HepG2 (cell line): Measurements from ENCODE around the gene DPH2. TPM values are rescaled to one million over a fixed set of nuclear protein-coding genes. Genes with fewer than 3 reads are reported as not detected.

ENCODE experiments used
- AGO2 ChIP-seq: fragments of 200-400 bp; formaldehyde crosslinking; optimal IDR thresholded peaks from 2 replicates; pipeline ENCODE3; 2017; ENCODE audit warnings: mild to moderate bottlenecking, low read depth, low read length, moderate library complexity
- BCL6 ChIP-seq: IDR thresholded peaks from 2 replicates; pipeline ENCODE4 v1.6.1; 2016; ENCODE audit warnings: missing genetic modification reagents, missing compliant biosample characterization
- FOXJ3 ChIP-seq: sonication (generic); formaldehyde crosslinking; IDR thresholded peaks from 2 replicates; pipeline ENCODE4 v1.4.0; 2020; ENCODE audit warnings: missing genetic modification reagents, mild to moderate bottlenecking, borderline replicate concordance
- GFI1 ChIP-seq: sonication (generic); formaldehyde crosslinking; IDR thresholded peaks from 2 replicates; pipeline ENCODE4 v1.5.0; 2020; ENCODE audit warnings: missing genetic modification reagents, mild to moderate bottlenecking, borderline replicate concordance
- HOXA3 ChIP-seq: sonication (generic); formaldehyde crosslinking; IDR thresholded peaks from 2 replicates; pipeline ENCODE4 v1.5.0; 2020; ENCODE audit warnings: missing genetic modification reagents
- PPARG ChIP-seq: conservative IDR thresholded peaks from 2 replicates; pipeline ENCODE4 v1.6.1; 2016; ENCODE audit warnings: missing biosample characterization, missing genetic modification reagents
- PRDM10 ChIP-seq: sonication (generic); formaldehyde crosslinking; IDR thresholded peaks from 2 replicates; pipeline ENCODE4 v1.4.0; 2020; ENCODE audit warnings: low read depth, missing genetic modification reagents
- SALL1 ChIP-seq: sonication (generic); formaldehyde crosslinking; IDR thresholded peaks from 2 replicates; pipeline ENCODE4 v1.8.0; 2022; ENCODE audit warnings: mild to moderate bottlenecking, missing genetic modification reagents
- SMAD1 ChIP-seq: sonication (generic); formaldehyde crosslinking; IDR thresholded peaks from 2 replicates; pipeline ENCODE4 v1.4.0; 2020; ENCODE audit warnings: missing genetic modification reagents, low read depth, mild to moderate bottlenecking, borderline replicate concordance
- THAP7 ChIP-seq: sonication (generic); formaldehyde crosslinking; IDR thresholded peaks from 2 replicates; pipeline ENCODE4 v1.8.1; 2023; ENCODE audit warnings: mild to moderate bottlenecking, missing genetic modification reagents
- THRA ChIP-seq: sonication (generic); formaldehyde crosslinking; IDR thresholded peaks from 2 replicates; pipeline ENCODE4 v1.4.0; 2020; ENCODE audit warnings: missing genetic modification reagents, borderline replicate concordance
- ZFX ChIP-seq: sonication (generic); formaldehyde crosslinking; IDR thresholded peaks from 2 replicates; pipeline ENCODE4 v1.4.0; 2020; ENCODE audit warnings: mild to moderate bottlenecking, low read depth, missing genetic modification reagents, moderate library complexity
- ZMAT5 ChIP-seq: sonication (generic); formaldehyde crosslinking; IDR thresholded peaks from 2 replicates; pipeline ENCODE4 v1.5.0; 2020; ENCODE audit warnings: mild to moderate bottlenecking, low read depth, missing genetic modification reagents, borderline replicate concordance
- ZNF205 ChIP-seq: IDR thresholded peaks from 2 replicates; pipeline ENCODE4 v1.6.1; 2018; ENCODE audit warnings: missing biosample characterization, missing genetic modification reagents
- ZNF232 ChIP-seq: sonication (generic); formaldehyde crosslinking; IDR thresholded peaks from 2 replicates; pipeline ENCODE4 v1.4.0; 2020; ENCODE audit warnings: missing genetic modification reagents, borderline replicate concordance
- ZNF501 ChIP-seq: sonication (generic); formaldehyde crosslinking; IDR thresholded peaks from 2 replicates; pipeline ENCODE4 v1.5.1; 2020; ENCODE audit warnings: mild to moderate bottlenecking, moderate library complexity, missing genetic modification reagents
- ZNF556 ChIP-seq: sonication (generic); formaldehyde crosslinking; IDR thresholded peaks from 2 replicates; pipeline ENCODE4 v1.4.0; 2020; ENCODE audit warnings: mild to moderate bottlenecking, missing genetic modification reagents, borderline replicate concordance
- ZNF605 ChIP-seq: sonication (generic); formaldehyde crosslinking; IDR thresholded peaks from 2 replicates; pipeline ENCODE4 v1.8.0; 2022; ENCODE audit warnings: mild to moderate bottlenecking, missing genetic modification reagents
- ZNF777 ChIP-seq: sonication (generic); formaldehyde crosslinking; IDR thresholded peaks from 2 replicates; pipeline ENCODE4 v1.4.0; 2020; ENCODE audit warnings: missing genetic modification reagents
- ZSCAN25 ChIP-seq: sonication (generic); formaldehyde crosslinking; IDR thresholded peaks from 2 replicates; pipeline ENCODE4 v1.8.0; 2022; ENCODE audit warnings: mild to moderate bottlenecking, missing genetic modification reagents
- polyA plus RNA-seq, 8 experiments: library from polyadenylated mRNA; depleted of rRNA in 3 of 8; stranded (reverse) in 7 of 8; unstranded in 1 of 8; fragments of >200 nt; fragmentation: Illumina TruSeq in 4 of 8; extraction: Trizol in 4 of 8; gene quantifications; 2 replicates each; pipeline versions ENCODE4 v1.2.1 to v1.2.3, GENCODE V29; 2011 to 2016; ENCODE audit warnings: low read depth in 4 of 8, missing spikeins in 1 of 8, mixed read lengths in 1 of 8; ENCODE audit not compliant: insufficient read depth in 1 of 8
- total RNA-seq, 5 experiments: library from RNA; depleted of rRNA; stranded (reverse); fragments of >200 nt; fragmentation: Illumina TruSeq; extraction: Trizol; gene quantifications; 2 replicates each; pipeline ENCODE4 v1.2.3, GENCODE V29; 2016; ENCODE audit warnings: low read depth in 1 of 5
- TF ChIP-seq, protein P1 (sequence below): sonication (generic); formaldehyde crosslinking; IDR thresholded peaks from 2 replicates; pipeline ENCODE4 v1.8.0; 2022; ENCODE audit warnings: mild to moderate bottlenecking, missing genetic modification reagents, borderline replicate concordance

DPH2 gene
- total and polyA plus RNA-seq, 2 of the 13 experiments (the other 11 are each of a cell fraction or from before 2014, with no cell fraction given), result 32.2 to 38.3 TPM

DNA sequence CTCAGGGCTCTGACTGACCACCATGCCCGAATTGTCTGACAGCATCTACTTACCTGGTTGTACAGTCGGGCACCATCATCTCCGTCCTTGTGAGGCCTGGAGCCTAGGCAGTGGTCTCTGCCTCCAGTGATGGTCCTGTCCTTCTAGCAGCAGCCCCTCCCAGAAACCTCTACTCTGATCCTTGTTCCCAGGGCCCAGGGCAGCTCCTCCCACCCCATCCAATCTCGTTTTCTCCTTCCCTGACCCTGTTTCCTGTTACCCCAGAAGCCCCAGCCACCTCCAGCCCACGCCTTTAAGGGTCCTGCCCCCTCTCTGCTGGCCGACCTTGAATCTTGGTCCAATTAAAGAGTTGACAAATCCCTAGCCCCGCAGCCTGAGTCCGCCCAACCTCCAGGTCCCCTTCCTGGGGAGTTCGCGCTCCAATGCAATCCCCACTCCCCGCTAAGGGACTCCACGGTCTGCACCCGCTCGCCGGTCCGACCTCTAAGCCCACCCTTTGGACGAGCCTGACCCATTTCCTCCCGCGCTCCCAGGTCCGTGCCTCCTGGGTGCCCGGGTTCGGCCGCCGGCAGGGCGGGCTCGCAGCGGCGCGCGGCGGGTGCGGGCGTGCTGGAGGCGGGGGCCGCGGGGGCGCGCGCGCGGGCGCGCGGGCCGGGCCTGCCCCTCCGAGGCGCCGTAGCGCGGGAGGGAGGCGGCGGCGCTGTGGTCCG, 8.9 kb downstream of the DPH2 start, which contains the start of gene B4GALT2 (continued):
- no peak for TF ChIP-seq PRDM10 (CRISPR knock-in tag)
- TF ChIP-seq ZNF232, result peak; percentile 36; the same call in 1 of the 2 replicates
- TF ChIP-seq ZNF205 (CRISPR knock-in tag), result no peak
- 0 out of 2 replicates have a peak, but pooled peaks have one; percentile 45 for TF ChIP-seq ZNF605 (CRISPR knock-in tag)
- TF ChIP-seq, protein P1, sequence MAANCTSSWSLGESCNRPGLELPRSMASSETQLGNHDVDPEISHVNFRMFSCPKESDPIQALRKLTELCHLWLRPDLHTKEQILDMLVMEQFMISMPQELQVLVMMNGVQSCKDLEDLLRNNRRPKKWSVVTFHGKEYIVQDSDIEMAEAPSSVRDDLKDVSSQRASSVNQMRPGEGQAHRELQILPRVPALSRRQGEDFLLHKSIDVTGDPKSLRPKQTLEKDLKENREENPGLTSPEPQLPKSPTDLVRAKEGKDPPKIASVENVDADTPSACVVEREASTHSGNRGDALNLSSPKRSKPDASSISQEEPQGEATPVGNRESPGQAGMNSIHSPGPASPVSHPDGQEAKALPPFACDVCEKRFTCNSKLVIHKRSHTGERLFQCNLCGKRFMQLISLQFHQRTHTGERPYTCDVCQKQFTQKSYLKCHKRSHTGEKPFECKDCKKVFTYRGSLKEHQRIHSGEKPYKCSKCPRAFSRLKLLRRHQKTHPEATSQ, result no peak
- TF ChIP-seq ZSCAN25 (CRISPR knock-in tag), result 0 out of 2 replicates have a peak, but pooled peaks have one; percentile 3
- TF ChIP-seq PPARG (CRISPR knock-in tag), result 0 out of 2 replicates have a peak, but pooled peaks have one; percentile 36
- TF ChIP-seq FOXJ3 (CRISPR knock-in tag), result no peak
- peak; percentile 9; the same call in 1 of the 2 replicates for TF ChIP-seq BCL6
- TF ChIP-seq THRA, result peak; percentile 37; the same call in 1 of the 2 replicates
- peak; percentile 67 for TF ChIP-seq ZFX (CRISPR knock-in tag)
- 0 out of 2 replicates have a peak, but pooled peaks have one; percentile 21 for TF ChIP-seq ZNF777 (CRISPR knock-in tag)
- peak; percentile 32 for TF ChIP-seq SALL1 (CRISPR knock-in tag)
- peak; percentile 48 for TF ChIP-seq ZNF501 (CRISPR knock-in tag)
- TF ChIP-seq THAP7, result no peak
- TF ChIP-seq GFI1, result peak; percentile 43; the same call in 1 of the 2 replicates
- no peak for TF ChIP-seq ZMAT5 (CRISPR knock-in tag)
- 0 out of 2 replicates have a peak, but pooled peaks have one; percentile 16 for TF ChIP-seq ZNF556 (CRISPR knock-in tag)
- peak; percentile 85 for TF ChIP-seq AGO2
- TF ChIP-seq SMAD1, result peak; percentile 29; the same call in 1 of the 2 replicates
- peak; percentile 30; the same call in 1 of the 2 replicates for TF ChIP-seq HOXA3 (CRISPR knock-in tag)
